Mammary epithelial cell (primary cell): ENCODE data around the gene TSHR.

ENCODE experiments used
- EZH2 ChIP-seq: IDR thresholded peaks from 2 replicates; pipeline ENCODE4 v1.6.1; 2012; ENCODE audit warnings: low read length, inconsistent platforms, borderline replicate concordance
- TF ChIP-seq, protein P1 (sequence below), 2 donors: IDR thresholded peaks in 1 of 2; conservative IDR thresholded peaks in 1 of 2; 2 replicates each; pipeline ENCODE4 v1.5.1; 2011 to 2012; ENCODE audit warnings: inconsistent platforms in 2 of 2, low read length in 2 of 2, mild to moderate bottlenecking in 2 of 2, control low read depth in 1 of 2, low read depth in 1 of 2; ENCODE audit not compliant: insufficient read depth in 1 of 2; ENCODE audit errors: extremely low read depth in 1 of 2

DNA sequence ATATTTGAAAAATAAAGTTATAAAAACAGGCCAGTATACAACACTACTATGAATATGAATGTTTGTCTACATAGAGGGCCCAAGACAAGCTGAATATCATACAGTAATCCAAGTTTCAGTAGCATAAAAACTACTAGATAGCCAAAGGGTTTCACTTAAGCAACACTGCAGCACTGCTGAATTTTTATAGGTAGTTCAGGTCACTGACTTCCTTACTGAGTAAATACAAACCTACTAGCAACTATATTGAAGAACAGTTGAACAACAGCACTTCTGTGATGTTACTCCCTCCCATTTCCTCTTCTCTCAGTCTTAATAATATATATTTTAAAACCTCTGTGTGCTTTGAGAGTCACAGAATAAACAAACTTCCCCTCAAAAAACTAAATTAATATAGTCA, 222.6 kb downstream of the TSHR start:
- TF ChIP-seq, protein P1, sequence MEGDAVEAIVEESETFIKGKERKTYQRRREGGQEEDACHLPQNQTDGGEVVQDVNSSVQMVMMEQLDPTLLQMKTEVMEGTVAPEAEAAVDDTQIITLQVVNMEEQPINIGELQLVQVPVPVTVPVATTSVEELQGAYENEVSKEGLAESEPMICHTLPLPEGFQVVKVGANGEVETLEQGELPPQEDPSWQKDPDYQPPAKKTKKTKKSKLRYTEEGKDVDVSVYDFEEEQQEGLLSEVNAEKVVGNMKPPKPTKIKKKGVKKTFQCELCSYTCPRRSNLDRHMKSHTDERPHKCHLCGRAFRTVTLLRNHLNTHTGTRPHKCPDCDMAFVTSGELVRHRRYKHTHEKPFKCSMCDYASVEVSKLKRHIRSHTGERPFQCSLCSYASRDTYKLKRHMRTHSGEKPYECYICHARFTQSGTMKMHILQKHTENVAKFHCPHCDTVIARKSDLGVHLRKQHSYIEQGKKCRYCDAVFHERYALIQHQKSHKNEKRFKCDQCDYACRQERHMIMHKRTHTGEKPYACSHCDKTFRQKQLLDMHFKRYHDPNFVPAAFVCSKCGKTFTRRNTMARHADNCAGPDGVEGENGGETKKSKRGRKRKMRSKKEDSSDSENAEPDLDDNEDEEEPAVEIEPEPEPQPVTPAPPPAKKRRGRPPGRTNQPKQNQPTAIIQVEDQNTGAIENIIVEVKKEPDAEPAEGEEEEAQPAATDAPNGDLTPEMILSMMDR (conservative IDR thresholded peaks at IDR 0.05 in 1 of 2, IDR thresholded peaks at IDR 0.05 in 1 of 2; ENCODE audit: extremely low read depth in 1 of 2, insufficient read depth in 1 of 2, low read depth in 1 of 2, low read length in 2 of 2) = no peak
- TF ChIP-seq EZH2 = no peak
